ENCODE data around the gene FOXL3.

DNA sequence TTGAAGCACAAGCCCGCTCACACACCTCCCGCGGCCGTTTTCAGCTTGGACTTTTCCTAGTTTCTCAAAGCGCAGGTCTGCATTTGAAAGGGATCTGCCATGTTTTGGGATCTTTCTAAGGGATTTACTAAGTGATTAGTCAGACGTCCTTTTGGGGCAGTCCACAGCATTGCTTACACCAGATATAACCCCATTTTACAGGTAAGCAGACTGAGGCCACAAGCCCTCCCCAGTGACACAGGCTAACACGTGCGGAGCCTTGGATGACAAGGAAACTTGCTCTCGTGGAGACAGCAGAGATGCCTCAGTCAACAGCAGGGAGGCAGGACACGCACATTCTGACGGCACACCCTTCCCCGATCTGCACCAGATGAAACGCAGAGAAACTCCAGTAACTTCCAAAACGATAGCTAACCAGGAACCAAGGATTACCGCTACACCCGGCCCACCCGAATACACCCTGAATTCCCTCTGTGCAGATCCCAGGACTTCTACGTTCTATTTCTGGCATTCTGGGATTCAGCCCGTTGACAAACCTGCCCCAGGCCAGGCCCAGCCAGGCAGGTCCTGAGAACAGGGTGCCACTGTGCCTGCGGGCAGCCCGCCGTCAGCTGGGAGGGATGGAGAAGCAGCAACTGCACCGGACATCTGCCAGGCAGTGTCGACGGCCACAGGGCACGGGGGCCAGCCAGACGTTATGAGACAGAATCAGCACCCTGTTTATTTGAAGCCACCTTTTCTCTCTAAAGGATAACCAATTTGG is 27.9 kb downstream of the FOXL3 start:
- TF ChIP-seq, protein P1, sequence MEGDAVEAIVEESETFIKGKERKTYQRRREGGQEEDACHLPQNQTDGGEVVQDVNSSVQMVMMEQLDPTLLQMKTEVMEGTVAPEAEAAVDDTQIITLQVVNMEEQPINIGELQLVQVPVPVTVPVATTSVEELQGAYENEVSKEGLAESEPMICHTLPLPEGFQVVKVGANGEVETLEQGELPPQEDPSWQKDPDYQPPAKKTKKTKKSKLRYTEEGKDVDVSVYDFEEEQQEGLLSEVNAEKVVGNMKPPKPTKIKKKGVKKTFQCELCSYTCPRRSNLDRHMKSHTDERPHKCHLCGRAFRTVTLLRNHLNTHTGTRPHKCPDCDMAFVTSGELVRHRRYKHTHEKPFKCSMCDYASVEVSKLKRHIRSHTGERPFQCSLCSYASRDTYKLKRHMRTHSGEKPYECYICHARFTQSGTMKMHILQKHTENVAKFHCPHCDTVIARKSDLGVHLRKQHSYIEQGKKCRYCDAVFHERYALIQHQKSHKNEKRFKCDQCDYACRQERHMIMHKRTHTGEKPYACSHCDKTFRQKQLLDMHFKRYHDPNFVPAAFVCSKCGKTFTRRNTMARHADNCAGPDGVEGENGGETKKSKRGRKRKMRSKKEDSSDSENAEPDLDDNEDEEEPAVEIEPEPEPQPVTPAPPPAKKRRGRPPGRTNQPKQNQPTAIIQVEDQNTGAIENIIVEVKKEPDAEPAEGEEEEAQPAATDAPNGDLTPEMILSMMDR (IDR thresholded peaks at IDR 0.05) = no peak
- TF ChIP-seq POLR2A (IDR thresholded peaks at IDR 0.05) = no peak
